ENCODE data around the gene POLR1G. TPM values are rescaled to one million over a fixed set of nuclear protein-coding genes. Genes with fewer than 3 reads are reported as not detected.

Gene POLR1G
- total RNA-seq, 1 experiment from 2014 or later, result 43.4 TPM

- no peak overlapping the region for H3K4me2 ChIP-seq (ENCODE audit: insufficient read depth, insufficient read length, low read length)
- H2AK5ac ChIP-seq (ENCODE audit: insufficient read length, low read length), result no peak overlapping the region
- H4K20me1 ChIP-seq (ENCODE audit: control insufficient read depth, insufficient read depth, insufficient read length), result no peaks in the 10 kb centered on the region
- H3K79me2 ChIP-seq (ENCODE audit: insufficient read depth, low read length), result no peaks in the 10 kb centered on the region; the same call in 1 of the 2 replicates
- no peak overlapping the region for H3K23ac ChIP-seq (ENCODE audit: insufficient read length, low read depth, low read length)
- no peak overlapping the region for H2BK20ac ChIP-seq (ENCODE audit: low read depth, low read length, poor library complexity, severe bottlenecking)
- Mint-ChIP-seq H3K9me3 (no peaks in the 10 kb centered on the region), H3K36me3 (ENCODE audit: insufficient read depth in 1 of 3, low read depth in 3 of 3) (peaks cover 34 to 64% (median 58%) of the 10 kb centered on the region in 3 experiments), H3K4me1 (peaks cover 2 to 5% of the 10 kb centered on the region in 2 experiments), H3K27ac (no peak overlapping the region), H3K27me3 (ENCODE audit: low read depth) (no peaks in the 10 kb centered on the region), H3K4me3 (no peak overlapping the region)
- no peak overlapping the region for H3K27ac ChIP-seq (ENCODE audit: insufficient read length, low read depth, low read length)
- H3K27me3 ChIP-seq (ENCODE audit: insufficient read depth, low read length), result no peaks in the 10 kb centered on the region
- H3K9me3 ChIP-seq (ENCODE audit: control insufficient read depth, low read depth, low read length), result no peaks in the 10 kb centered on the region
- WGBS (ENCODE audit: extremely low coverage, insufficient read length, low lambda C conversion rate), result no CpG with 5 or more reads among the region's 44 CpGs
- no peaks in the 10 kb centered on the region for H3K23me2 ChIP-seq (ENCODE audit: insufficient read length, low read depth, low read length, poor library complexity, severe bottlenecking)
- no peaks in the 10 kb centered on the region for H3K79me1 ChIP-seq (ENCODE audit: insufficient read depth, low read depth, low read length, poor library complexity, severe bottlenecking)
- TF ChIP-seq, protein P1, sequence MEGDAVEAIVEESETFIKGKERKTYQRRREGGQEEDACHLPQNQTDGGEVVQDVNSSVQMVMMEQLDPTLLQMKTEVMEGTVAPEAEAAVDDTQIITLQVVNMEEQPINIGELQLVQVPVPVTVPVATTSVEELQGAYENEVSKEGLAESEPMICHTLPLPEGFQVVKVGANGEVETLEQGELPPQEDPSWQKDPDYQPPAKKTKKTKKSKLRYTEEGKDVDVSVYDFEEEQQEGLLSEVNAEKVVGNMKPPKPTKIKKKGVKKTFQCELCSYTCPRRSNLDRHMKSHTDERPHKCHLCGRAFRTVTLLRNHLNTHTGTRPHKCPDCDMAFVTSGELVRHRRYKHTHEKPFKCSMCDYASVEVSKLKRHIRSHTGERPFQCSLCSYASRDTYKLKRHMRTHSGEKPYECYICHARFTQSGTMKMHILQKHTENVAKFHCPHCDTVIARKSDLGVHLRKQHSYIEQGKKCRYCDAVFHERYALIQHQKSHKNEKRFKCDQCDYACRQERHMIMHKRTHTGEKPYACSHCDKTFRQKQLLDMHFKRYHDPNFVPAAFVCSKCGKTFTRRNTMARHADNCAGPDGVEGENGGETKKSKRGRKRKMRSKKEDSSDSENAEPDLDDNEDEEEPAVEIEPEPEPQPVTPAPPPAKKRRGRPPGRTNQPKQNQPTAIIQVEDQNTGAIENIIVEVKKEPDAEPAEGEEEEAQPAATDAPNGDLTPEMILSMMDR (conservative IDR thresholded peaks at IDR 0.05), result no peak
- H3K4me1 ChIP-seq (ENCODE audit: insufficient read depth, low read length), result peaks cover 2% of the 10 kb centered on the region; the same call in 1 of the 2 replicates
- H4K5ac ChIP-seq (ENCODE audit: insufficient read length, low read depth, low read length), result no peak overlapping the region
- no peak overlapping the region for H4K8ac ChIP-seq (replicated peaks; ENCODE audit: insufficient read length, low read depth, low read length)
- H3K9ac ChIP-seq (ENCODE audit: extremely low read depth, insufficient read length, low read length), result no peak overlapping the region
- H2BK120ac ChIP-seq (ENCODE audit: low read depth, low read length, poor library complexity, severe bottlenecking), result no peak overlapping the region
- no peak overlapping the region for H2BK5ac ChIP-seq (ENCODE audit: insufficient read length, low read length)
- no peak overlapping the region for H3K56ac ChIP-seq (ENCODE audit: insufficient read length, low read depth, low read length)
- no peak overlapping the region for H4K91ac ChIP-seq (ENCODE audit: insufficient read length, low read depth, low read length)
- H2BK15ac ChIP-seq (ENCODE audit: low read depth, low read length), result no peak overlapping the region
- H3T11ph ChIP-seq (ENCODE audit: low read length), result no peak overlapping the region
- no peak overlapping the region for H2BK12ac ChIP-seq (ENCODE audit: insufficient read length, low read depth, low read length)
- no peak overlapping the region for H3K4ac ChIP-seq (ENCODE audit: low read depth, low read length)
- H2AFZ ChIP-seq (ENCODE audit: low read length), result no peak overlapping the region
- no peak for DNase-seq
- no peak overlapping the region for H3K14ac ChIP-seq (ENCODE audit: insufficient read depth, low read length)
- H3K18ac ChIP-seq (ENCODE audit: insufficient read length, low read depth, low read length), result no peak overlapping the region
These were observed 42.5 kb upstream of the POLR1G start for GRCh38 chr19:45363861-45364459.
